Thymus (tissue), 11 donors: Measurements from ENCODE around the gene AK3. TPM values are rescaled to one million over a fixed set of nuclear protein-coding genes. Genes with fewer than 3 reads are reported as not detected.
"Not testable (repeated sequence)": the region's sequence is repeated elsewhere in the genome, so short reads cannot be mapped to it uniquely, and the experiment has no call there.

Experiments
- DNase-seq, 9 donors: peaks; one replicate each; pipeline ENCODE4 v3.0.0-alpha.2; 2013; ENCODE audit warnings: low spot score in 9 of 9, low read depth in 6 of 9, missing footprints in 1 of 9
- H3K27ac ChIP-seq, 2 donors: one replicate each; pipeline ENCODE4 v1.5.1; 2013; ENCODE audit warnings: control low read depth in 1 of 2, low read depth in 1 of 2, low read length in 1 of 2, mild to moderate bottlenecking in 1 of 2, moderate library complexity in 1 of 2
- H3K27me3 ChIP-seq, 2 donors: one replicate each; pipeline ENCODE4 v1.5.1; 2013; ENCODE audit warnings: low read length in 1 of 2; ENCODE audit not compliant: control insufficient read depth in 2 of 2, insufficient read depth in 1 of 2
- H3K36me3 ChIP-seq, 2 donors: one replicate each; pipeline ENCODE4 v1.5.1; 2013; ENCODE audit warnings: low read length in 1 of 2, mild to moderate bottlenecking in 1 of 2, moderate library complexity in 1 of 2; ENCODE audit not compliant: control insufficient read depth in 2 of 2, insufficient read depth in 2 of 2
- H3K4me1 ChIP-seq, 2 donors: one replicate each; pipeline ENCODE4 v1.5.1; 2013; ENCODE audit warnings: low read length in 2 of 2; ENCODE audit not compliant: control insufficient read depth in 2 of 2, insufficient read depth in 2 of 2
- H3K4me3 ChIP-seq, 2 donors: one replicate each; pipeline ENCODE4 v1.5.1; 2013; ENCODE audit warnings: low read length in 2 of 2, control low read depth in 1 of 2, mild to moderate bottlenecking in 1 of 2
- H3K9me3 ChIP-seq, 2 donors: one replicate each; pipeline ENCODE4 v1.5.1; 2013; ENCODE audit warnings: low read length in 1 of 2, mild to moderate bottlenecking in 1 of 2; ENCODE audit not compliant: control insufficient read depth in 2 of 2, insufficient read depth in 1 of 2
- WGBS: extraction: QIAGEN DNeasy Blood & Tissue Kit; methylation state at CpG from one replicate; pipeline ENCODE4 v1.1.7; 2013; 5-methylcytosine and 5-hydroxymethylcytosine counted together
- polyA plus RNA-seq: library from polyadenylated mRNA; stranded (reverse); fragments of 200-250 nt; gene quantifications from one replicate; pipeline ENCODE4 v1.2.3, GENCODE V29; 2013
- total RNA-seq: library from RNA; stranded (reverse); fragments of 120-200 nt; gene quantifications from one replicate; pipeline ENCODE4 v1.2.4, GENCODE V29; 2013
- donor health status: healthy.

Gene AK3
- total and polyA plus RNA-seq, 2 donors = 25.1 to 85.7 TPM

DNA sequence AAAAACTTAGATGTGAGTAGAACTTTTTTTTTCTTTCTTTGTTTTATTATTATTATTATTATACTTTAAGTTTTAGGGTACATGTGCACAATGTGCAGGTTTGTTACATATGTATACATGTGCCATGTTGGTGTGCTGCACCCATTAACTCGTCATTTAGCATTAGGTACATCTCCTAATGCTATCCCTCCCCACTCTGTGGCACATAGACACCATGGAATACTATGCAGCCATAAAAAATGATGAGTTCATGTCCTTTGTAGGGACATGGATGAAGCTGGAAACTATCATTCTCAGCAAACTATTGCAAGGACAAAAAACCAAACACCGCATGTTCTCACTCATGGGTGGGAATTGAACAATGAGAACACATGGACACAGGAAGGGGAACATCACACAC is 34.0 kb upstream of the AK3 start:
- not testable (repeated sequence) for H3K4me3 ChIP-seq, H3K27me3 ChIP-seq, H3K9me3 ChIP-seq, DNase-seq, H3K36me3 ChIP-seq, H3K27ac ChIP-seq, H3K4me1 ChIP-seq
- 77% methylated on average over 1 of the region's 2 CpGs for WGBS

DNA sequence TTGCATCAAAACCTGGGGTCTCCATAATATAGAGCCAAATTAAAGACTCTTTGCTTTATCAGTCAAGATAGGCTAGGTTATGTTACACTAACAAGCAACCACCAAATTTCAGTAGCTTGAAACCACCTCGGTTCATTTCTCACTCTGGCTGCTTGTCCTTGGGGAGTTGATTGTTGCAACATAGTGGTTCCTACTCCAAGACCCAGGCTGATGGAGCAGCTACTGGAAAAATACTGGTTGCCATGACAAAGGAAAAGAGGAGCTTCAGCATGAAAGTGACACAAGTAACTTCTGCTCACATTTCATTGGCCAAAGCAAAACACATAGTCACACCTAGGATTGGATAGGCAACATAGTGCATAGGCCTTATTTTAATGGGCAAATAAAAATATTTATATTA is 33.2 kb upstream of the AK3 start:
- no peak for DNase-seq

DNA sequence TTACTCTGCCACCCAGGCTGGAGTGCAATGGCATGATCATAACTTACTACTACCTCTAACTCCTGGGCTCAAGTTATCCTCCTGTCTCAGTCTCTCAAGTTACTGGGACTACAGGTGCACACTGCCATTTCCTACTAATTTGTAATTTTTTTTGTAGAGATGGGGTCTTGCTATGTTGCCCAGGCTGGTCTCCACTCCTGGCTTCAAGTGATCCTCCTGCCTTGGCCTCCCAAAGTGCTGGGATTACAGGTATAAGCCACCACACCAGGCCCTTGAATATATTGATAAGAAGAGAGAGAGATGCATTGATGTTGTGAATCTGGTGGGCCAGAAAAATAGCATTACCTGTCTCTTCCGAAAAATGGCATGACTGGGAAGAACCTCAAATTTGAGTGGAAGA is 30.8 kb upstream of the AK3 start:
- no peaks in the 10 kb centered on the region for H3K27me3 ChIP-seq
- 99% methylated on average over 1 of the region's 1 CpG for WGBS
- no peaks in the 10 kb centered on the region for H3K36me3 ChIP-seq
- DNase-seq = no peak
- no peaks in the 10 kb centered on the region for H3K4me1 ChIP-seq
- no peak overlapping the region for H3K4me3 ChIP-seq
- H3K9me3 ChIP-seq = no peaks in the 10 kb centered on the region
- H3K27ac ChIP-seq = no peak overlapping the region

More for the DNA sequence above, 33.2 kb upstream of the AK3 start:
- 96% methylated on average over 1 of the region's 1 CpG for WGBS
- no peaks in the 10 kb centered on the region for H3K36me3 ChIP-seq
- no peak overlapping the region for H3K27ac ChIP-seq
- no peaks in the 10 kb centered on the region for H3K27me3 ChIP-seq
- no peak overlapping the region for H3K4me3 ChIP-seq
- no peaks in the 10 kb centered on the region for H3K4me1 ChIP-seq
- H3K9me3 ChIP-seq = no peaks in the 10 kb centered on the region

DNA sequence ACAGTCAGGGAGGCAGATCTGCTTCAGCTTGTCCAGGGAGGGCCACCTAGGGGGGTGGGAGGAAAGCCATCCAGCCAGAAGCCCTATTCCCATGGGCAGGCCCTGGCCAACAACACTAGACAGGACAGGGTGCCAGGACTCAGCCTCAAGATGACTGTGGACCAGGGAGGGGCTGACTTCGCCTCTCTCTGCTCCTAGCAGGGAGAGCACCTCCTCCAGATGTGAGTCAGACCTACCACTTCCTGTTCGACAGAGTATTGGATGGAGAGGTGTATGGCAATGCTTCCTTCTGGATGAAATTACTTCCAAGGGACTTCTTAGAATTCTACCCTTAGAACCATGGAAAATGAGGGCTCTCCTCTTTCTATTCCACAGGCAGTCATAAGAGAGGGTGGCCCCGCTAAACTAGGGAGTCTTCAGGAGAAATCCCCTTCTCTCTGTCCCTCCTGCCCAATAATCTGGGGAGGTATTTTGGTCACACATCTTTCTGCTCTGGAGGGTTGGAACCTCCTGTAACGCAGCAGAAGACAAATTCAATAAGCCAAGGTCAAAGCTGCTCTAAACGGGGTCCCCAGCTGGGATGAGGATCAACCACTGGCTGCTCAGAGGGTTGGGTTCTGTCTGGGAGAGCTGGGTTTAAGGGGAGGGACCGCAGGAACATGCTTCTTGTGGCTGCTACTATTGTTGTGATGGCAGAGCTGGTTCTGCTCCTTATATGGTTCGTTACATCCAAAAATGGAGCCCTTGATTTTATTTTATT is 28.5 kb upstream of the AK3 start:
- Histone ChIP-seq H3K36me3 (no peaks in the 10 kb centered on the region), H3K27ac (no peak overlapping the region), H3K9me3 (no peaks in the 10 kb centered on the region), H3K4me1 (no peaks in the 10 kb centered on the region), H3K4me3 (no peak overlapping the region), H3K27me3 (no peaks in the 10 kb centered on the region)
- 94% methylated on average over 7 of the region's 7 CpGs for WGBS
- DNase-seq = no peak

DNA sequence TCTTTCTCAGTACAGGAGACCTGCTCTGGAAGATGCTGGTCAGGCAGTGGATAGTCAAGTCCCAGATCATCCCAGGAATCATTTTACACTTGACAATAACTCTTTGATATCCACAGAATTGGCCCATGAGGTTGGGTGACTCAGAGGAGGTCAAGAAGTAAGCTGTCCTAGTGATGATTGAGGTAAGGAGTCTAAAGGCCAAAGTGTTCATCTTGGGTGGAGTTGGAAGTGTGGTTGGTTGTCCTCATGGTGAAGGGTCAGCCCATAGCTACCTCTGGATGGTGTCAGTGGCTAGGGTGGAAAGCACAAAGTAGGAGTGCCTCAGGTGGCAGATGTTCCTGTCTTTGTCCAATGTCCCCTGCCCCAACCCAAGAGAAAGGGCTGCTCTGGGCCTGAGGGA is 27.7 kb upstream of the AK3 start:
- DNase-seq = no peak
- Histone ChIP-seq H3K27ac (no peak overlapping the region), H3K36me3 (no peaks in the 10 kb centered on the region), H3K27me3 (no peaks in the 10 kb centered on the region), H3K4me3 (no peak overlapping the region), H3K4me1 (no peaks in the 10 kb centered on the region), H3K9me3 (no peaks in the 10 kb centered on the region)

DNA sequence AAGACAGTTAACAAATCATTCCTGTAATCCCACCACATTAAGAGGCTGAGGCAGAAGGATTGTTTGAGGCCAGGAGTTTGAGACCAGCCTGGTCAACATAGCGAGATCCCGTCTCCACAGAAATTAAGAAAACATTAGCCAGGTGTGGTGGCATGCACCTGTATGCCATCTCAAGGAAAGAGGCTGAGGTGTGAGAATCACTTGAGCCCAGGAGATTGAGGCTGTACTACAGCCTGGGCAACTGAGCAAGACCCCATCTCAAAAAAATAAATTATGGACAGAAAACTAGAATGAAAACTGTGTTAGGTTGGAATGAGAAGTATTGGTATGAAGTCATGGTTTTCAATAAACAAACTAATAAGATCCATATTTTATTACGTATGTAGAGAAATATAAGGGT is 23.0 kb upstream of the AK3 start:
- WGBS = 79% methylated on average over 3 of the region's 3 CpGs
- H3K27ac ChIP-seq = no peak overlapping the region
- H3K27me3 ChIP-seq = peaks cover 0 to 4% of the 10 kb centered on the region in 2 donors
- DNase-seq = no peak
- H3K36me3 ChIP-seq = no peaks in the 10 kb centered on the region
- H3K9me3 ChIP-seq = peaks cover 0 to 3% of the 10 kb centered on the region in 2 donors
- H3K4me1 ChIP-seq = peaks cover 3 to 10% of the 10 kb centered on the region in 2 donors
- H3K4me3 ChIP-seq = no peak overlapping the region

DNA sequence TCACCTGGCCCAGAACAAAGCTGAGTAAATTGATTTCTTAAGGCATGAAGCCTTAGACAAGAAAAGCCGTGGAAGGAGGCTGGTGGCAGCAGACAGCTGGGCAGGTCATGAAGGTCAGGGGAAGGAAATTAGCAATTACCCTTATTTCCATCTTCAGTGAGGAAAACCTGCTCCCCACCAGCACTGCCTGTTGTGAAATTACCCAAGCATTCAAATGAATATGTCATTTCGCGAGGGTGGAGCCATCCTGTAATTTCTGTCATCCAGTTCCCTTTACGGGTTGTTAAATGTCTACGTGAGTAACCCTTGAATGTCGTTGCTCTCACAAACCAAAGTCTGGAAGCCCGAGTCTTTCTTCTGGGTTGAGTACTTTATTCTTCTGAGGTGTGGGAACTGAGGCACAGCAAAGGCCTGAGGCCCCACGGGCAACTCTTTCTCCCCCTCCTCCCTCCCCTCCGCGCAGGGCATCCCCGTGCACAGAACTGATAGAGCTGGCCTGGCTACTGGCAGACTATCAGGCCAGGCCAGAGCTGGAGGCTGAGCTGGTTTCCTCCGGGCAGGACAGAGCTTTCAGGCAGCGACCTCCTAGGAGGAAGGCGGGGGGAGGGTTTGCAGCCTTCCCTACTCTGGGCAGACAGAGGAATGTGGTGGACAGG is 22.0 kb upstream of the AK3 start:
- WGBS = 33% methylated on average over 14 of the region's 14 CpGs
- Histone ChIP-seq H3K4me3 (peak overlapping the region in 1 of 2 donors; percentile 3), H3K4me1 (peaks cover 3 to 10% of the 10 kb centered on the region in 2 donors), H3K27me3 (peaks cover 0 to 4% of the 10 kb centered on the region in 2 donors), H3K36me3 (no peaks in the 10 kb centered on the region), H3K9me3 (peaks cover 0 to 3% of the 10 kb centered on the region in 2 donors), H3K27ac (peak overlapping the region in 1 of 2 donors; percentile 8)
- DNase-seq = no peak

DNA sequence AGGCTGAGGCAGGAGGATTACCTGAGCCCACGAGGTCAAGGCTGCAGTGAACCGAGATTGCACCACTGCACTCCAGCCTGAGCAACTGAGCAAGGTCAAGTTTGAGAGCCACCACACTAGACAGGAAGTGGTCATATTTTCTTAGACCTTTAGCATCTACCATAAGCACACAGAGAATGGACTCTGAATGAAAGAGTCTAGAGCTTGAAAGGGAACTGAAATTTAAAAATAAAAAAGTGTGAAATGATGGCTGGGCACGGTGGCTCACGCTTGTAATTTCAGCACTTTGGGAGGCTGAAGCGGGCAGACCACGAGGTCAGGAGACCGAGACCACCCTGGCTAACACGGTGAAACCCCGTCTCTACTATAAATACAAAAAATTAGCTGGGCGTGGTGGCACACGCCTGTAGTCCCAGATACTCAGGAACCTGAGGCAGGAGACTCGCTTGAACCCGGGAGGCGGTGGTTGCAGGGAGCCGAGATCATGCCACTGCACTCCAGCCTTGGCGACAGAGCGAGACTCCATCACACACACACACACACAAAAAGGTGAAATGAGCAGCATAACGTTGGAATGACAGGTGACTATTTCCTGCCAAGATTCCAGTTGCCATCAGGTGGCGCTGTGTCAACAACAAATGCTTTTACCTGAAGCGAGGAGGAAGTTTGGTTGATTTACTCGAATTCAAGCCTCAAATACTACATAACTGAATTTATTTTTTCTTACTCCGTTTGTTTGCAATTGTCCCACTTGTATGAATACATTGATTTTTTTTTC is 21.3 kb upstream of the AK3 start:
- peak; percentile 54 to 91 (median 80) for DNase-seq
- WGBS = 31% methylated on average over 22 of the region's 22 CpGs

DNA sequence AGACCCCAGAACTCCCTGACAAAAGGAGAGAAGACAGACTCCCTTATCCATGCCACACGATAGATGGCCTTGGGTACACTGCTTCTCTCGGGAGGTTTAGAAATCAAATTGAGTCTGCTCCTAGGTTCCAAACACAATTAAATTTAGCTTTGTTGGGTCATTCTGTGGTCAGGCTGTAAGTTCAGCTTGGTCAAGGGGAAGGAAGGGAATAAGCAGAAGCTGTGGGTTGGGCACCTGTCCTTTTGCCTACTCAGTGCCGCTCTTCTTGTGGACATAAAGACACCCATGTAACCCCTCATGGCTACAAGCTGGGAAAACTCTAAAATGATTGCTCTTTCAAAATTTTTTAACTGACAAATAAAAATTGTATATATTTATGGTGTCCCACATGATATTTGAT is 19.1 kb upstream of the AK3 start:
- Histone ChIP-seq H3K4me3 (no peak overlapping the region), H3K27me3 (peaks cover 0 to 4% of the 10 kb centered on the region in 2 donors), H3K9me3 (peaks cover 0 to 3% of the 10 kb centered on the region in 2 donors), H3K36me3 (no peaks in the 10 kb centered on the region), H3K27ac (no peak overlapping the region), H3K4me1 (peaks cover 3 to 10% of the 10 kb centered on the region in 2 donors)
- no peak for DNase-seq
- 88% methylated on average over 3 of the region's 3 CpGs for WGBS

More for the DNA sequence above, 21.3 kb upstream of the AK3 start:
- Histone ChIP-seq H3K9me3 (peaks cover 0 to 3% of the 10 kb centered on the region in 2 donors), H3K27ac (no peak overlapping the region), H3K4me1 (peaks cover 3 to 10% of the 10 kb centered on the region in 2 donors), H3K27me3 (peaks cover 0 to 4% of the 10 kb centered on the region in 2 donors), H3K36me3 (no peaks in the 10 kb centered on the region), H3K4me3 (peak overlapping the region in 1 of 2 donors; percentile 3)
